T-helper 2 cell treated with Interferon-gamma antibody and Interleukin-4, amounts not matched to agents 5 μg/mL and 100 μg/mL, for 36 hours (primary cell): Measurements from ENCODE around the gene SEMA4B.
"Not testable (repeated sequence)": the region's sequence is repeated elsewhere in the genome, so short reads cannot be mapped to it uniquely, and the experiment has no call there.

ENCODE experiments used
- DNase-seq: peaks from one replicate; pipeline ENCODE4 v3.0.0; 2021; ENCODE audit warnings: low spot score
- H3K27ac Mint-ChIP-seq: one replicate; pipeline ENCODE4 v1.8.0; 2021; ENCODE audit warnings: mild to moderate bottlenecking, mixed read lengths
- H3K27me3 Mint-ChIP-seq: one replicate; pipeline ENCODE4 v1.8.0; 2021; ENCODE audit warnings: low read depth, mixed read lengths
- H3K36me3 Mint-ChIP-seq: one replicate; pipeline ENCODE4 v1.8.0; 2021; ENCODE audit warnings: low read depth, mixed read lengths
- H3K4me1 Mint-ChIP-seq: one replicate; pipeline ENCODE4 v1.8.0; 2021; ENCODE audit warnings: low read depth, mixed read lengths
- H3K4me3 Mint-ChIP-seq: one replicate; pipeline ENCODE4 v1.8.0; 2022; ENCODE audit warnings: mild to moderate bottlenecking, moderate library complexity, mixed read lengths
- H3K9me3 Mint-ChIP-seq: one replicate; pipeline ENCODE4 v1.8.0; 2021; ENCODE audit warnings: mixed read lengths

SEMA4B gene

GRCh38 chr15:90167121-90167520, 34.0 kb upstream of the SEMA4B start:
- peaks cover 17% of the 10 kb centered on the region for H3K4me1 Mint-ChIP-seq

GRCh38 chr15:90171623-90172022, 29.5 kb upstream of the SEMA4B start:
- Mint-ChIP-seq H3K36me3 (no peaks in the 10 kb centered on the region), H3K4me3 (no peak overlapping the region), H3K9me3 (no peaks in the 10 kb centered on the region), H3K27ac (no peak overlapping the region), H3K4me1 (peaks cover 4% of the 10 kb centered on the region), H3K27me3 (no peaks in the 10 kb centered on the region)
- no peak for DNase-seq

More at GRCh38 chr15:90167121-90167520, 34.0 kb upstream of the SEMA4B start:
- Mint-ChIP-seq H3K27ac (no peak overlapping the region), H3K9me3 (no peaks in the 10 kb centered on the region), H3K4me3 (no peak overlapping the region), H3K36me3 (no peaks in the 10 kb centered on the region), H3K27me3 (no peaks in the 10 kb centered on the region)
- DNase-seq, result no peak

GRCh38 chr15:90173372-90173771, 27.8 kb upstream of the SEMA4B start:
- Mint-ChIP-seq H3K4me1 (peaks cover 2% of the 10 kb centered on the region), H3K27ac (no peak overlapping the region), H3K27me3 (no peaks in the 10 kb centered on the region), H3K4me3 (no peak overlapping the region), H3K36me3 (no peaks in the 10 kb centered on the region), H3K9me3 (no peaks in the 10 kb centered on the region)
- no peak for DNase-seq

GRCh38 chr15:90174140-90174875, 26.8 kb upstream of the SEMA4B start:
- Mint-ChIP-seq H3K4me1 (peaks cover 9% of the 10 kb centered on the region), H3K27me3 (peaks cover 3% of the 10 kb centered on the region), H3K36me3 (no peaks in the 10 kb centered on the region), H3K27ac (no peak overlapping the region), H3K4me3 (no peak overlapping the region), H3K9me3 (no peaks in the 10 kb centered on the region)
- no peak for DNase-seq

GRCh38 chr15:90177012-90177411, 24.1 kb upstream of the SEMA4B start:
- DNase-seq, result no peak
- Mint-ChIP-seq H3K27ac (no peak overlapping the region), H3K36me3 (no peaks in the 10 kb centered on the region), H3K4me1 (peaks cover 12% of the 10 kb centered on the region), H3K9me3 (no peaks in the 10 kb centered on the region), H3K4me3 (no peak overlapping the region), H3K27me3 (peaks cover 7% of the 10 kb centered on the region)

GRCh38 chr15:90178468-90179435, 22.4 kb upstream of the SEMA4B start:
- Mint-ChIP-seq H3K27ac (no peak overlapping the region), H3K9me3 (no peaks in the 10 kb centered on the region), H3K36me3 (no peaks in the 10 kb centered on the region), H3K27me3 (peaks cover 7% of the 10 kb centered on the region), H3K4me1 (peaks cover 14% of the 10 kb centered on the region), H3K4me3 (peak overlapping the region; percentile 5)
- DNase-seq, result no peak

GRCh38 chr15:90181776-90182175, 19.4 kb upstream of the SEMA4B start:
- Mint-ChIP-seq H3K27ac (no peak overlapping the region), H3K4me3 (no peak overlapping the region), H3K36me3 (peaks cover 3% of the 10 kb centered on the region)

GRCh38 chr15:90184119-90184785, 16.9 kb upstream of the SEMA4B start:
- H3K27me3 Mint-ChIP-seq, result peaks cover 5% of the 10 kb centered on the region
- H3K36me3 Mint-ChIP-seq, result peaks cover 3% of the 10 kb centered on the region
- H3K9me3 Mint-ChIP-seq, result no peaks in the 10 kb centered on the region
- peak; percentile 43 for DNase-seq
- peaks cover 21% of the 10 kb centered on the region for H3K4me1 Mint-ChIP-seq
- peak overlapping the region; percentile 83 for H3K27ac Mint-ChIP-seq
- H3K4me3 Mint-ChIP-seq, result peak overlapping the region; percentile 79

More at GRCh38 chr15:90181776-90182175, 19.4 kb upstream of the SEMA4B start:
- Mint-ChIP-seq H3K9me3 (no peaks in the 10 kb centered on the region), H3K4me1 (peaks cover 24% of the 10 kb centered on the region), H3K27me3 (peaks cover 7% of the 10 kb centered on the region)
- no peak for DNase-seq

- peak overlapping the region; percentile 88 for H3K4me3 Mint-ChIP-seq
- H3K27me3 Mint-ChIP-seq, result peaks cover 2% of the 10 kb centered on the region
- H3K4me1 Mint-ChIP-seq, result peaks cover 17% of the 10 kb centered on the region
- H3K36me3 Mint-ChIP-seq, result peaks cover 3% of the 10 kb centered on the region
- no peaks in the 10 kb centered on the region for H3K9me3 Mint-ChIP-seq
- peak; percentile 37 for DNase-seq
- peak overlapping the region; percentile 19 for H3K27ac Mint-ChIP-seq
Observed at GRCh38 chr15:90184786-90185704, 16.1 kb upstream of the SEMA4B start.

GRCh38 chr15:90187257-90187868, 13.8 kb upstream of the SEMA4B start:
- Mint-ChIP-seq H3K4me1 (peaks cover 27% of the 10 kb centered on the region), H3K36me3 (peaks cover 3% of the 10 kb centered on the region), H3K27me3 (no peaks in the 10 kb centered on the region), H3K9me3 (no peaks in the 10 kb centered on the region), H3K4me3 (no peak overlapping the region), H3K27ac (no peak overlapping the region)
- no peak for DNase-seq

GRCh38 chr15:90188065-90188464, 13.1 kb upstream of the SEMA4B start:
- not testable (repeated sequence) for DNase-seq, H3K4me3 Mint-ChIP-seq, H3K9me3 Mint-ChIP-seq, H3K27ac Mint-ChIP-seq, H3K27me3 Mint-ChIP-seq, H3K36me3 Mint-ChIP-seq
- peaks cover 32% of the 10 kb centered on the region for H3K4me1 Mint-ChIP-seq

GRCh38 chr15:90188914-90189748, 12.0 kb upstream of the SEMA4B start:
- peaks cover 6% of the 10 kb centered on the region for H3K36me3 Mint-ChIP-seq
- H3K9me3 Mint-ChIP-seq, result no peaks in the 10 kb centered on the region
- H3K4me3 Mint-ChIP-seq, result no peak overlapping the region
- H3K27me3 Mint-ChIP-seq, result no peaks in the 10 kb centered on the region
- H3K27ac Mint-ChIP-seq, result no peak overlapping the region
- no peak for DNase-seq
- H3K4me1 Mint-ChIP-seq, result peaks cover 32% of the 10 kb centered on the region
